Smooth muscle cell (in vitro differentiated cells): ENCODE measurements around the gene FNTB. TPM values are rescaled to one million over a fixed set of nuclear protein-coding genes. Genes with fewer than 3 reads are reported as not detected.
A peak's percentile ranks its signal among the peaks of the same experiment; 100 is the strongest.

ENCODE experiments used
- DNase-seq: peaks from one replicate; lab custom pipeline; 2025; ENCODE audit not compliant: unreplicated experiment; lab: John Stamatoyannopoulos, UW
- H2AFZ ChIP-seq: fragments of 200-600 bp; sonication (generic); 2 replicates; pipeline ENCODE4 v1.6.0; 2016; ENCODE audit warnings: antibody characterized with exemption, low read depth, mild to moderate bottlenecking
- H3F3A ChIP-seq: fragments of 200-600 bp; sonication (generic); 2 replicates; pipeline ENCODE4 v1.6.0; 2017; ENCODE audit warnings: antibody characterized with exemption, low read depth
- H3K27ac ChIP-seq: fragments of 200-600 bp; sonication (generic); 2 replicates; pipeline ENCODE4 v1.5.1; 2016; ENCODE audit warnings: low read depth, mild to moderate bottlenecking
- H3K27me3 ChIP-seq: fragments of 200-600 bp; sonication (generic); 2 replicates; pipeline ENCODE4 v1.6.1; 2016; ENCODE audit warnings: low read depth, mild to moderate bottlenecking
- H3K36me3 ChIP-seq: fragments of 200-600 bp; sonication (generic); 2 replicates; pipeline ENCODE4 v1.5.1; 2016; ENCODE audit warnings: low read depth
- H3K4me1 ChIP-seq: fragments of 200-600 bp; sonication (generic); 2 replicates; pipeline ENCODE4 v1.5.1; 2016; ENCODE audit warnings: low read depth
- H3K4me2 ChIP-seq: fragments of 200-600 bp; sonication (generic); 2 replicates; pipeline ENCODE4 v1.6.0; 2016; ENCODE audit warnings: mild to moderate bottlenecking
- H3K4me3 ChIP-seq: fragments of 200-600 bp; sonication (generic); 2 replicates; pipeline ENCODE4 v1.5.1; 2016; ENCODE audit warnings: mild to moderate bottlenecking
- H3K79me2 ChIP-seq: fragments of 200-600 bp; sonication (generic); 2 replicates; pipeline ENCODE4 v1.6.0; 2016; ENCODE audit warnings: low read depth, mild to moderate bottlenecking
- H3K9ac ChIP-seq: fragments of 200-600 bp; sonication (generic); 2 replicates; pipeline ENCODE4 v1.6.0; 2016; ENCODE audit warnings: low read depth
- H3K9me3 ChIP-seq: fragments of 200-600 bp; sonication (generic); replicated peaks from 2 replicates; pipeline ENCODE4 v1.5.1; 2016; ENCODE audit warnings: low read depth
- H4K20me1 ChIP-seq: fragments of 200-600 bp; sonication (generic); 2 replicates; pipeline ENCODE4 v1.6.0; 2016; ENCODE audit warnings: low read depth
- CTCF ChIP-seq: fragments of 200-600 bp; sonication (generic); IDR thresholded peaks from 2 replicates; pipeline ENCODE4 v1.5.1; 2017; ENCODE audit warnings: borderline replicate concordance, mild to moderate bottlenecking, antibody characterized with exemption; ENCODE audit not compliant: insufficient read depth, poor library complexity, severe bottlenecking
- WGBS: methylation state at CpG from one replicate; pipeline ENCODE4 v1.1.7; 2016; ENCODE audit warnings: low lambda C conversion rate; 5-methylcytosine and 5-hydroxymethylcytosine counted together
- polyA plus RNA-seq: library from polyadenylated mRNA; unstranded; fragments of >200 nt; fragmentation: Nextera tagmentation; extraction: Ambion mirVana; gene quantifications from 2 replicates; pipeline ENCODE4 v1.2.1, GENCODE V29; 2016
- total RNA-seq: library from RNA; depleted of rRNA; stranded (reverse); fragments of >200 nt; gene quantifications from 2 replicates; pipeline ENCODE4 v1.2.3, GENCODE V29; 2014

Gene FNTB
- total and polyA plus RNA-seq, 2 experiments from 2014 or later = 9.3 to 16.3 TPM

- H3K9ac ChIP-seq = peak overlapping the region; percentile 1
- H3K4me1 ChIP-seq = no peaks in the 10 kb centered on the region
- H3K9me3 ChIP-seq = no peaks in the 10 kb centered on the region
- H3K27ac ChIP-seq = peak overlapping the region; percentile 77
- H4K20me1 ChIP-seq = peaks cover 28% of the 10 kb centered on the region
- no peak overlapping the region for H3K4me2 ChIP-seq
- TF ChIP-seq CTCF = no peak
- no peaks in the 10 kb centered on the region for H3K36me3 ChIP-seq
- H2AFZ ChIP-seq = no peak overlapping the region
- no peak for DNase-seq
- no peak overlapping the region for H3K4me3 ChIP-seq
- WGBS = 85% methylated on average over 7 of the region's 7 CpGs
- H3K27me3 ChIP-seq = no peaks in the 10 kb centered on the region
- H3K79me2 ChIP-seq = peaks cover 32% of the 10 kb centered on the region
- no peaks in the 10 kb centered on the region for H3F3A ChIP-seq
These were observed 10.6 kb downstream of the FNTB start for GRCh38 chr14:64997108-64997794.

GRCh38 chr14:64998455-64998931, 11.8 kb downstream of the FNTB start:
- DNase-seq = no peak
- H3K27me3 ChIP-seq = no peaks in the 10 kb centered on the region
- H3F3A ChIP-seq = no peaks in the 10 kb centered on the region
- H3K36me3 ChIP-seq = no peaks in the 10 kb centered on the region
- H3K9ac ChIP-seq = peak overlapping the region; percentile 14
- H3K4me2 ChIP-seq = no peak overlapping the region
- no peak for TF ChIP-seq CTCF
- H3K9me3 ChIP-seq = no peaks in the 10 kb centered on the region
- no peak overlapping the region for H3K4me3 ChIP-seq
- no peak overlapping the region for H2AFZ ChIP-seq
- peaks cover 24% of the 10 kb centered on the region for H3K79me2 ChIP-seq
- peak overlapping the region; percentile 77 for H3K27ac ChIP-seq
- H3K4me1 ChIP-seq = no peaks in the 10 kb centered on the region
- peaks cover 26% of the 10 kb centered on the region for H4K20me1 ChIP-seq

- no peaks in the 10 kb centered on the region for H3F3A ChIP-seq
- no peak for DNase-seq
- TF ChIP-seq CTCF = no peak
- H3K4me3 ChIP-seq = no peak overlapping the region
- H3K27ac ChIP-seq = peak overlapping the region; percentile 38
- H3K79me2 ChIP-seq = peaks cover 20% of the 10 kb centered on the region
- no peaks in the 10 kb centered on the region for H3K9me3 ChIP-seq
- WGBS = 82% methylated on average over 6 of the region's 6 CpGs
- no peaks in the 10 kb centered on the region for H3K36me3 ChIP-seq
- peaks cover 21% of the 10 kb centered on the region for H4K20me1 ChIP-seq
- H3K9ac ChIP-seq = no peak overlapping the region
- H2AFZ ChIP-seq = no peak overlapping the region
- no peaks in the 10 kb centered on the region for H3K27me3 ChIP-seq
- no peaks in the 10 kb centered on the region for H3K4me1 ChIP-seq
- no peak overlapping the region for H3K4me2 ChIP-seq
These were observed 14.3 kb downstream of the FNTB start for GRCh38 chr14:65000898-65001591.
